CD4-positive, alpha-beta T cell treated with Interleukin-6 for 4 hours (primary cell): Measurements from ENCODE around the gene TMEM51.

Experiments used
- DNase-seq: peaks from one replicate; pipeline ENCODE4 v3.0.0-alpha.2; 2020; ENCODE audit warnings: mixed read lengths

TMEM51 gene

DNA sequence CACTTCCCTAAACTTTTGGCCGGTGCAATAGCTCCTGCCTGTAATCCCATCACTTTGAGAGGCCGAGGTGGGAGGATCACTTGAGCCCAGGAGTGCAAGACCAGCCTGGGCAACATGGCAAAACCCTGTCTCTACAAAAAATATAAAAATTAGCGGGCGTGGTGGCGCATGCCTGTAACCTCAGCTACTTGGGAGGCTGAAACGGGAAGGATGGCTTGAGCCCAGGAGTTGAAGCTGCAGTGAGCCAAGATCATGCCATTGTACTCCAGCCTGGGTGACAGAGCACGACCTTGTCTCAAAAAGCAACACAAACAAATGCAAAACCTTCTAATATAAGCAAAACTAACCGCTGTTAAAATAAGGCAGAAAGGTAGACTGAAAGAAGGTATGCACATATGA is 25.9 kb downstream of the TMEM51 start:
- no peak for DNase-seq

DNA sequence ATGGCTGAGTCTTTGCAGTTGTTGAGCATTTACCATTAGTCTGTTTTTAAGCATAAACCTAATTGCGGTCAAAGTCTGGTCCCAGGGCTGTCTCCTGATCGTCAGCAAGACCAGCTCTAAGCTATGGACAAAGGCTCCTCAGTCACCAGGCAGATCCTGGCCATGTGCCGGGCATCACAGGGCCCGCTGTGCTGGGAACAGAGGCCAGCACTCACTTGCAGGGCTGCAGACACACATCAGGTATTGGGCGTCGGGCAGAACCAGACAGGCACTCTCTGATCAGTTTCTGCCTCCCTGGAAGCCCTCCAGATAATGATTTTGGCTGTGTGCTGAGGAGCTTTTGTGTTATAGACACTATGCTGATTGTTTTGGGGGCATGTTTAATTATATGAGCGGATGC is 26.6 kb downstream of the TMEM51 start:
- no peak for DNase-seq

DNA sequence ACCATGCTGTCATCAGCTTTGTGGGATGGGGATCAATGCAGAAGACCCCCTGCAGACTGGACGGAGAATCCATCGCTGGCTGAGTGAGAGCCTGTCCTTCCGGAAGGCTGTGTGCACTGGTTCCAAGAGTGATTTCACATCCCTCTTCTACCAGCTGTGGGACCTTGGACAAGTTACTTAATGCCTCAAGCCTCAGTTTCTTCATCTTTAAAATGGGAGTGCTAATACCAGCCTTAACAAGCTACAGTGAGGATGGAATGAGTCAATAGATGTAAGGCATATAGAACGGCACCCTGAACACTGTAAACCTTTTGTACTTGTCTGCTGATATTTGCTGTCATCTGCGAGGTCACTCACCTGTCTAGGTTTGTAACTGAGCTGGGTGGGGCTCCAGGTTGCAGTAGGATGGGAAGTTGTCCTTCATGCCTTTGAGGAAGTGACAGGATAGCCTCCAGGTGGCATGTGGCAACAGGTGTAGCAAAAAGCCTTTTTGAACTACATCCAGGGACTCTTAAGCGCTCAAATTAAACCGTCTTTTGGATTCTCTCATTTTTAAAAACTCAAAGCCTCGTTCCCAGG is 27.5 kb downstream of the TMEM51 start:
- no peak for DNase-seq

DNA sequence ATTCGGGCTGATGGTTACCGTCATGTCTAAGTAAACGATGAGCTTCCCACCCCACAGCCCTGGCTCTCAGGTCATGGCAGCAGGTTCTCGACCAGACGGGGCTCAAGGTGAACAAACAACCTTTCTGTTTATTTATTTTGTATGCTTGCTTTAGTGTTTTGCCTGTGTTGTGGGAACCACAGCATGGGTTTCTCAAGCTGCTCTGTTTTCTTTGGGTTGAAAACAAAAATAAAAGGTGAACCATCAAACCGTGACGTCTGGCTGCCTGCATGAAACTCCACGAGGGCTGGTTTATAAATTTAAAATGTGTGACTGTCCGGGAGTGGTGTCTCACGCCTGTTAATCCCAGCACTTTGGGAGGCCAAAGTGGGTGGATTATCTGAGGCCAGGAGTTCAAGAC is 28.0 kb downstream of the TMEM51 start:
- DNase-seq: no peak

DNA sequence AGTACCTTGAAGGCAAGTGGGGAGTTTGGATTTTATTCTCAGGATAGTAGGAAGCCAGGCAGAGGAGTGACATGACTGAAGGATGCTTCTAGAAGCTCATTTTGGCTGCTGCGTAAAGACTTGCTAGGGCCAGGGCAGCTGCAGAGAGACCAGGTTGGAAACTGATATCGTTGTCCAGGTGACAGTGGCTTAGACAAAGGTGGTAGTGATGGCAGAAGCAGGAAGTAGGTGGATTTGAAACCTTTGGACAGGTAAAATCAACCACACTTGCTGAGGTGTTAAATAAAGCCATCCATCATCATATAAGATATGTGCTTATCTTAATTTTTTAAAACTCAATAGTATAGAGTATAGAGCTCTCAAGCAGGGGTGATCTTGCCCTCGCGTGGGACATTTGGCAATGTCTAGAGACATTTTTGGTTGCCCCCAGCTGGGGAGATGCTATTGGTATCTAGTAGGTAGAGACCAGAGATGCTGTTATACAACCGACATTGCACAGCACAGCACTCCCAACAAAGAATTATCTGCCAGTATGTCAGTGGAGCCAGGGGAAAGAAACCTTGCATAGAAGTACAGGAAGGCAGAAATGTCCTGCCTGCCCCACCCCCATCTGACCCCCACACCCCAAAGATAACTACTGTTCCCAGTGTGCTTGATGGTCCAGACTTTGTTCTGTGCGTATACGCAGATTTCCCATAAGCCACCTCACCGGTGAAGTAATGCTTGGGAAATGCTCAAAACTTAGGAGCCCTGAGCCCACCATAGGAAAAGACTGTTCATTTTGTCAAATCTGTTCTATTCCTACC is 31.1 kb downstream of the TMEM51 start:
- no peak for DNase-seq

DNA sequence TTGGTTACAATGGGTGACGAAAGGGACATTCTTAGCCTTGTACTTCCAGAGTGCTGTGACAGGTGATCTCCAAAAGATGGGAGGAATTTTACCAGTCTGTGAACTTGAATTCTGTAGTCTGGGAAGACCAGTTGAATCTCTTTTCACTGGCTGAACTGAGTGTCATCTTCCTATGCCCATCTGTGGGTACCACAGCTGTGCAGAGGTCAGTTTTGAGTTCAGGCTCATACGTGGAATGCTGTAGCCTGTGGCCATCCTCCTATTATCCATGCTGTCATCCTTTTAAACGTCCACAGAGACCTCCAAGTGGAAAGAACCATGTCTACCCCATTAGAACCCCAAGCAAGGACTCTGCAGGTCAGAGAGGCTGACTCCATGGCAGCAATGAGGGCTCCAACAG is 32.1 kb downstream of the TMEM51 start:
- no peak for DNase-seq

DNA sequence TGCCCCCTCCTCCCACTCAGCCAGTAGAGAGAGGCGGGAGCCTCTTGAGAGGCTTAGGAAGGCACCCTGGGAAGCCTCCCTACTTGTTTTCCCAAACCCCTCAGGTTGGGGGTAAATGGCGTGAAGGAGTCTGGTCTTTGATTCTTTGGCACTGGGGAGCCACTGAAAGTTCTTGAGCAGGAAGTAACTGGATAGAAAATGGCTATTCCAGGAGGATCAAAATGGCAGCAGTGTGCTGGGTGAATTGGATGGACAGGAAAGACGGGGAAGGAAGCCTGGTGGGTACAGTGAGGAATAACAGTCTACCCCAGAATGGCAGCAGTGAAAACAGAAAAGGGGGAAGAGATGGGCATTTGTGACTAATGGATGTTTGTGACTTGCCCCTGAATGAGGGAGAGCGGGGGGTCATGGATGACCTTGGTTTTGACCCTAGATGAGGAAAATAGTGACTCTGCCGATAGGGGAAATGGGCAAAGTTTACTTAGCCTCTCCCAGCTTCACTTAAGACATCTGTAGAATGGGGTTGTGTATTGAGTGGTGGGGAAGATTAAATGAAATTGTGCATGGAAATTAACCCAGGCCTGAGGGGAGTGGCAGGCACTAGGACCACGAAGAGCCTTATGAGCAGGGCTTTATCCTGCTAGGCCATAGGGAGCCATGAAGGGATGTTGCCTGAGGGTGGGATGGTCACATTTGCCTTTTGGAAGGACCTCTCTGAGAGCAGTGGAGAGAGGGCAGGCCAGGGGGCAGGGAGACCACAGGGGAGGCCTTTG is 32.7 kb downstream of the TMEM51 start:
- DNase-seq: no peak

DNA sequence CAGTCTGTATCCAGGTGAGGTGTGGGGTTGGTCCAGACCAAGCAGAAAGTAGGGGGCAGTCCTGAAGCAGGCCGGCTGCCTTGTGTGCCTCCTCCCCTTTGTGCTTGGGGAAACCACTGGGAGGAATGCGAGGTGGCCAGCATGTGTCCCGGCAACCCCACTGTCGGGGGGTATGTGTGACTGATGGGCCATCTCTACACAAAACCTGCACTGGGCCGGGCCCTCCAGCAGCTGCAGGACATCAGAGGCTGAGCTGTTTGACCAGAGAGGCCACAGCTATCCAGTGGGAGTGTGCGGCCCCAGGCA is 33.3 kb downstream of the TMEM51 start:
- no peak for DNase-seq

DNA sequence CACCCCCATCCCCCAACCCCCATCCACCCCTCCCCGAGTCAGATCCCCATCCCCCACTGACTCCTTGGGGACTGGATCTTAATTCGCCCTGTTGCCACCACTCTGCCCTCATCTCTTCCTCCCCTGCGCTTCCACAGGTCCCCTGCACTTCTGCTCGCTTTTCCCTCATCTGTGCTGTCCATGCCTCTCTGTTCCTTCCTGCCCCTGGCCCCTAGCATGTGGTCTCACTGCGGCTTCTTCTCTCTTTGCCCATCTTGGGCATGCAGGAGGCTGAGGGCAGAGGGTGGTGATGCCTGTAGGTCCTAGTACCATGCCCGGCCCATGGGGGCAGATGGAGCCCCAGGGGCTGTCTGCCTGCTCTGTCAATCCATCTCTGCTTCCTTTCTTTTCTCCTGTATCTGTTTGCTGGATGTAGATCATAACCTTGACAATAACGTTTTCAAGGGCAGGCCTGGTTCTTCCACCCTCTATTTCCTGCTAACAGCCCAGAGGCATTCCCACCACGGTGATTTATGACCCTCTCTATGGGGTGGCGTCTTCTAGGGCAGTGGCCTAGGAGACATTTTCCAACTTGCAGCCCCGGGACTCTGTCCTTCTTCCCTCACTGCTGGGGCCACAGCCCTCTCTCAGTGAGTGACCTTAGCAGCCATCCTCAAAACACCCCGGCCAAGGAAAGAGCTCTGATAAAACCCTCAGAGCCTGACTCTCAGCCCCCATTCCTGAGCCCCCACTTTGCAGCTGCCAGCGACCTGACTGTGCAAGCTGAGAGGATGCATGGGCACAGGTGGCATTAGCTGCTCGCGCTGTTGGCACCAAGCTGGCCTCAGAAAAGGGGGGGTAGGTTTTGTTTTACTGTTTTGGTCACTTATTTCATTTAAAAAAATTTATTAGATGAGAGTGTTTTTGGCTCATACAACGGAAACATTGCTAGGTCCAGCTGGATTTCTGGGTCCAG is 33.9 kb downstream of the TMEM51 start:
- no peak for DNase-seq

DNA sequence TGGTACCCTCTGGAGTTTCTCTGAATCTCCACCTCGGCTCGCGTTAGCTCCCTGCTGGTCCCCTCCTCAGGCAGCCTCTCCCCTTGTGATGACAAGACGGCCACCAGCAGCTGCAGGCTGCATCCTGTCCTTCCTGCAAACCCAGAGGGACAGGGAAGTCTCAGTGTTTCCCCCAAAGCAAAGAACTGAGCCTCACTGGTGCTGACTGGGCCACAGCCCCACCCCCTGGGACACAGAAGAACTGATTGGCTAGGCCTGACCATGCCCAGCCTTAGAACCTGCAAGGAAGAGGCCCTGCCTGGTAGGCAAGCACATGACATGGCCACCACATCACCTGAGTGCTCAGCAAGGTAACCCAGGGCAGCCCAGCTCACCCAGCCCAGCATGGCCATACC is 34.6 kb downstream of the TMEM51 start:
- no peak for DNase-seq

DNA sequence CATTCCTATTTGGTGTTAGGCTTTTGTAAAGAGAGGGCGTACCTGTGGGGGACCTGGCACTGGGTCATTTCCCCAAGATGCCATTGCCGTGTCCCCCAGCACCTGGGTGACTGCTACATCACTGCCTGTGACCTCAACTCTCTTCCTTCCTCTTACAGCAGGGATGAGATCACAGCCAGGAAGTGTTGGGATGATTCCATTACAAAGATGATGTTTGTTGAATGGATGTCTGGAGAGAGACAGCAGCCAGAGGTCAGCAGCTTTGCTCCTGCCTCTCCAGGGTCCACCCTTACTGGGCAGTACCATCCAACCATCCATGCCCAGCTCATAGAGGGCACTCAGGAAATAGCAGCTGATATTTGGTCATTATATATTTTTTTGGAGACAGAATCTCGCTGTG is 35.1 kb downstream of the TMEM51 start:
- no peak for DNase-seq

DNA sequence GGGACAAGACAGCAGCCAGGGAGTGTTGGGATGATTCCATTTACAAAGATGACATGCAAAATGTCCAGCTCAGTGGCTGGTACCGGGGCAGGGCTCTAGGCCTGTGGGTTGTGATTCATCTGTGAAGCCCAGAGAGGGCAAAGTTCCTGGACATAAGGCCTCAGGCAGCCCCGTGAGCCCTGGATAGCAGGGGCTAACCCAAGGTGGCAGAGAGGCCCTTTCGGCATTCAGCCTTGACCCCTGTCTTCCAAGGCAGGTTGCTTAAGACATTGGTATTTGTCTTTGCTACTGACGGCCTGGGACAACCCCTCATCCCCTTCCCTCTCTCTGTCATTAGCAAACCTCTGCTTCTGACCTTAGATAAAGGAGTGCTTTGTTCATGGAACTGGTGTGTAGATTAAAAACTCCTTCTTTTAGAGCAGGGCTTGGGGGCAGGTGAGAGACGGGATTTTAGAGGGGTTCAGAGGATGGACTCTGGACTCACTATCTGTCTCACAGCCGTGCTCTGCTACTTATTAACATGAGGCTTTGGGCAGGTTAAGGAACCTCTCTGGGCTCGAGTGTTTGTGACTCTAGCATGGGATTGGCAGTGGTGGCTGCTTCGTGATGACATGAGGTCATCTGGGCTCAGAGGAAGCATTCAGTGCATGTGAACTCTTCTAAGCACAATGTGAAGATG is 36.3 kb downstream of the TMEM51 start:
- DNase-seq: no peak

DNA sequence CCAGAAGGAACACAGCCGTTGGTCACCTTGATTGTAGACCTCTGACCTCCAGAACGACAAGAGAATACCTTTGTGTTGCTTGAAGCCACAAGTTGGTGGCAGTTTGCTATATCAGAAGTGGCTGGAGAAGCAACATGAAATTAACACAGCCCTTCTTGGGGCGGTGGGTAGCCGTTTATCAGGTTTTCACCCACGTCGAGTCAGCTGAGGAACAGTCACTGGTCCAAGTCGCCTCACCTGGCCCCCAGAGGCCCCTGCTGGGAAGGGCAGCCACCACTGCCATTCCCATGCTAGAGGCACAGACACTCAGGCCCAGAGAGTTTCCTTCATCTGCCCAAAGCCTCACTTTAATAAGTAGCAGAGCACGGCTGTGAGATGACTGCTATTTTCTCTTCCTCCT is 37.7 kb downstream of the TMEM51 start:
- no peak for DNase-seq

DNA sequence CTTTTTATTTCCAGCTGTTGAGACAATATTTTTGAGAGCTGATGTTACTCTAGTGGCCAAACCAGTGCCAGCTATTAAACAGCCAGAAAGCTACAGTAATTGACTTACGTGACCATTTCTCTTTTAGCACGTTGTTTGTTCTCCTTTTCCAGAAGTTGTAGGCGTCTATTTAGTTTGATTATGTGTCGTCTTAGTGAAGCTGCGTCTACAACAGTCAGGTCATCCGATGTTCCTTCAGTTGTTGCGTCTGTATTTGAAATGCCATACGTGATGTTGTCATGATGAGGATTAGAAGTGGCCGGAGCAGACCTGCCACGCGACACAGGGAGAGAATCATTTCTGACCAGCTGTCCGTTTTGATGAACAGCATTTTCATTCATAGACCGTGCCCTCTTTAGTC is 38.2 kb downstream of the TMEM51 start:
- no peak for DNase-seq

DNA sequence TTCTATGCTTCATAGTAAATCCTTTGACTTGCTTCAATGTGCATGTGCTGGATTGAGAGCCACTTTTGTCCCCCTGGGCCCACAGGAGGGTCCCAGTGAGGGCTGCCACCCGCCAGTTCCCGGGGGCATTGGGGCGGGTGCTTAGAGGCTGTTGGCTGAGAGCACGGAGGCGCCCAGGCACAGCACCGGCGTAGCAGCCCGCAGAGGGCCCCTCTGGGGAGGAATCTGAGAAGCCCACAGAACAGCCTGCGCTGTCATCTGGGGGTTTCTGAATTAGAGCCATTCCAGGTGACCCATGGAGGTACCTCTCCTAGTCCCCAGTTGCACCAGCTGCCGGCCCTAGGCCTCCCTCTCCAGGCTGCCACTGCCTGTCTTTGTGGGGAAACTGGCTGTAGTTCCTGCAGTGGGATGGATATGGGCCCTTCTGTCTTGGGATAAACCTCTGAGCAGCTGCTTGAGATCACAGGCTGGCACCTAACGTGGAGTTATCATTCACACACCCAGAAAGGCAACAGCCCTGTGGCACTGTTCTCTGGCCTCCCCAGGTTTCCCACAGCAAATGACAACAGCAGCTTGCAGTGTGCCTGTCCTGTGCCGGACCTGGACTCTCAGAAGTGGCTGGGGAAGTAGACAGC is 39.5 kb downstream of the TMEM51 start:
- no peak for DNase-seq

DNA sequence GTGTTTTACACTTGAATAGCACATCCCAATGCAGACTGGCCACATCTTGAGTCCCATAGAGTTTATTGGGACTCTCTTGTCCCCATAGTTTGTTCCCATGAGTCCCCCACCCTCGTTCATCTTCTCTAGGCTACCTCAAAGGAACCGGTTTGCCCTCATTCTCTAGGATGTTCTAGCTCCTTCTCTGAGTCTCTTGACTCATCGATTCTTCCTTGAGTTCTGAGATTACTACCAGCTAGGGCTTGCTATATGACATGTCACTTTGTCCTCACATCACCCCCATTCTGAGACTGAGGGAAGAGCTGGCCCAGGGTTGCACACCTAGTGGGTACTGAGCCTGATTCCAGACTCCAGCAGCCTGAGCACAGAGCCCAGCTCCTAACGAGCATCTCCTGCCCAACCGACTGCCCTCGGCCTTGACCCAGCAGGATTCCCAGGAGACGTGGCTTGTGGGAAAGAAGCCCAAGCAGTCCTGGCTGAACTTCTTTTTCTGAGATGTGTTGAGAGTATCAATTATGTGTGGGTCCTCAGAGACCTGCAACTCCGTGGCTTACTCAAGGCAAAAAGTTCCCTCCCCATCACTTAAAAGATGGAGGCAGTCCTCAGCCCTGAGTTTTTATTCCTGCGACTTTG is 42.0 kb downstream of the TMEM51 start:
- DNase-seq: no peak

DNA sequence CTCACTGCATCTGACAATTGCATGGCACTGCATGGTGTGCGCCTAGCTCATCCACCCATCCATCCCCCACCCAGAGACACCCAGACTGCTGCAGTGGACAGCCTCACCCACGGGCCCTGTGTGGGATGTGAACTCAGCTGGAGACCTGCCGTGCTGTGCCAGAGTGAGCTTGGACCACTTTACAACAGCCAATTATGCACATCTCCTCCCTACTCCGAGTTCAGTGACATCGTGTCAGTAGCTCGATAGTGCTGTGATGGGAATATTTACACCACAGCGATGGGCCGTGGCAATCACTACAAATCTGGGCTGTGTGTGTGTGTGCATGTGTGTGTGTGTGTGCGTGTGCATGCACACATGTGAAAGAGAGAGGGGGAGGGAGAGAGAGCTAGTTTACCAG is 42.5 kb downstream of the TMEM51 start:
- no peak for DNase-seq

DNA sequence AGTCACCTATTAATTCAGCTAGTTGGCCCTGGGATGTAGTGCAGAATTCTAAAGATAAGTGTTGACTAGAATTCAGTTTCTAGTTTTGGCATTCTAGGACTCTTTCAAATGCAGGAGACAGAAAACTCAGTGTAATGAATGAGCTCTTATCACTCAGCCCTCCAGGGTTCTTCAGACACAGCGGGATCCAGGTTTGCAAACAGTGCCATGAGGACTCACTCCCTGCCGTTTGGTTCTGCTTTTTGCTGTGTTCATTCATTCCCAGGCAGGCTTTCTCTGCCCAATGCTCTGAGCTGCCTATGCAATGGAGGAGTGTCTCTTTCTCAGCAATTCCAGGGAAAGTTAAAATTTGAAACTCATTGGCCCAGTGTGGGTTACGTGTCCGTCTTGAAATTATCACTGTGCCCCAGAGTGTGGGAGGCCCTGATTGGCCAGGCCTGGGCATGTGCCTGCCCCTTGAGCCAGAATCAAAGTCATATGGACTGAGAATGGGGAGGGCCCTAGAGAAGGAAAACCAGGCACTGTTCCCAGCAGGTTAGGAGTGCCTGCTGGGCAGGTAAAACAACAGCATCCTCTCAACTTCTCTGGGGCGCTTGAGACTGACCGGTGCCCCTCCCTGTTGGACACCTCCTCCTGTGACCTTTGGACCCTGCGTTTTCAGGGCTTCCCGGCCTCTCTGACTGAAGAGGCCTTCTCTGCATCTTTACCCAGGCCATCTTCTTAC is 43.4 kb downstream of the TMEM51 start:
- no peak for DNase-seq

DNA sequence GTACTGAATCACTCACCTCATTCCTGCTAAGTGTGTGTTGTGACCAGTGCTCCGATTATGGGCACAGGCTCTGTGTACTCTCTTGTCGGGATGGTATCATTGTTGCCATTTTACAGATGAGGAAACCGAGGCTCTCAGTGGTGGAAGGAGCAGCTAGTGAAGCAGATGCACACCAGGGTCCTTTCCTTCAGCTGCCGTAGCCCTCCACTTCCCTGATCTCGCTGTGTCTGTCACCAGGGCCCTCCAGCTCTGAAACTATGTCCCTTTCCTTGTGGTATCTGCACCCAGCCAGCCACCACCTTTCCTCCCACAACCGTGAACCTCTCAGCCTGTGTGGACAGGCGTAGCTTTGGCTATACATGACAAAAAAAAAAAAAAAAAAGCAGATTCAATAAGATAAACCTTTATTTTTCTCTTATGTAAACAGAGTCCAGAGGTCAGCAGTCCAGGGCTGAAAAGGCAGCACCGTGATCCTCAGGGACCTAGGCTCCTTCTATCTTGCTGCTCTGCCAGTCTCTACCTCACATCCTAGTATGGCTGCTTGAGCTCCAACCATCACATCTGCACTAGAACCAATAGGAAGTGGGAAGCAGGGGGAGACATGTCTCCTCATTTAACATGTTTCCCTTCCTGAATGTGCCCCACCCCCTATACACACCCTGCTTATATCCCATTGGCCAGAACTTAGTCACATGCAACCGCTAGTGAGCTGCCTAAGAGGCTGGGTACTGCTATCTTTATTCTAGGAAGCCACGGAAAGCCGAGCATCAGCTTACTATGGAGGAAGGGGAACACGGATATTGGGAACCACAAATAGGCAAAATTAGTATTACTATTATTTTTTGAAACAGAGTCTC is 44.3 kb downstream of the TMEM51 start:
- no peak for DNase-seq

DNA sequence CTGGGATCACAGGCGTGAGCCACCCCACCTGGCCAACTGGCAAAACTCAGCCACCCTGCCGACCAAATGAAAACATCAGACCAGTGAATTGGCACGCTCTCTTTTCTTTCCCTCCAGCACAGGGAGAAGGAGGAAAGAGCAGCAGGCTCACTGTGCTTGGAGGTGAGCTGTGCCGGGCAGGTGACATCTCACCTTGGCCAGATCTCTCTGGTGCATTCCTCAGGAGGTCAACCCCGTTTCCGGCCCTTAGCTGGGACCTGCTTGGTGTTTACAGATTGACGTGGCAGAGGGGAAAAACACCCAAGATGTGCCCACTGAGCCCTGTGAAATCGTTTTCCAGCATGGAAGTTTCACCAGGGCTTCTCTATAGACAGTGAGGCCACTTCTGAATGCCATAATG is 45.1 kb downstream of the TMEM51 start:
- DNase-seq: no peak
